ENCODE data around the gene CYP3A7. TPM values are rescaled to one million over a fixed set of nuclear protein-coding genes. Genes with fewer than 3 reads are reported as not detected.

The CYP3A7 gene
- total RNA-seq, 2 experiments from 2014 or later = not detected

- Mint-ChIP-seq H3K9me3 (no peaks in the 10 kb centered on the region), H3K27me3 (no peaks in the 10 kb centered on the region)
- CTCF ChIA-PET = no interaction called here
Measured at GRCh38 chr7:99668541-99668940, 66.5 kb downstream of the CYP3A7 start.

GRCh38 chr7:99667179-99667578 lies 67.8 kb downstream of the CYP3A7 start:
- H3K4me1 ChIP-seq (ENCODE audit: insufficient read depth, low read length) = no peaks in the 10 kb centered on the region
- no peak overlapping the region for H3K4me3 ChIP-seq (ENCODE audit: low read length)
- H3K4me1 Mint-ChIP-seq (ENCODE audit: low read depth) = no peaks in the 10 kb centered on the region
- DNase-seq = no peak
- H3K9me3 Mint-ChIP-seq = no peaks in the 10 kb centered on the region
- ChIA-PET POLR2A (no interaction called here), CTCF (no interaction called here)
- H3K36me3 ChIP-seq (ENCODE audit: insufficient read depth, low read length) = no peaks in the 10 kb centered on the region
- intact Hi-C loops (cut with DNase I, micrococcal nuclease) = no loop called here
- no peaks in the 10 kb centered on the region for H3K27me3 ChIP-seq (ENCODE audit: control insufficient read depth in 1 of 2, insufficient read depth in 2 of 2, low read length in 2 of 2)
- no peak overlapping the region for H3K4me3 Mint-ChIP-seq
- ATAC-seq (ENCODE audit: poor library complexity) = no peak
- H3K27ac ChIP-seq (ENCODE audit: low read depth in 1 of 2, low read length in 2 of 2) = no peak overlapping the region
- no peaks in the 10 kb centered on the region for H3K27me3 Mint-ChIP-seq
- no peaks in the 10 kb centered on the region for H3K9me3 ChIP-seq (ENCODE audit: control insufficient read depth in 1 of 2, insufficient read depth in 1 of 2, low read length in 2 of 2)
- peaks cover 32% of the 10 kb centered on the region for H3K36me3 Mint-ChIP-seq (ENCODE audit: low read depth)
- no peak overlapping the region for H3K27ac Mint-ChIP-seq
- no peak for TF ChIP-seq CTCF (IDR thresholded peaks at IDR 0.05)

More at GRCh38 chr7:99668541-99668940, 66.5 kb downstream of the CYP3A7 start:
- Histone ChIP-seq H3K9me3 (ENCODE audit: control insufficient read depth in 1 of 2, insufficient read depth in 1 of 2, low read length in 2 of 2) (no peaks in the 10 kb centered on the region), H3K27ac (ENCODE audit: low read depth in 1 of 2, low read length in 2 of 2) (no peak overlapping the region), H3K4me3 (ENCODE audit: low read length) (no peak overlapping the region), H3K4me1 (ENCODE audit: insufficient read depth, low read length) (no peaks in the 10 kb centered on the region), H3K36me3 (ENCODE audit: insufficient read depth, low read length) (no peaks in the 10 kb centered on the region), H3K27me3 (ENCODE audit: control insufficient read depth in 1 of 2, insufficient read depth in 2 of 2, low read length in 2 of 2) (no peaks in the 10 kb centered on the region)
- ATAC-seq (ENCODE audit: poor library complexity) (no peak), DNase-seq (no peak)
- H3K36me3 Mint-ChIP-seq (ENCODE audit: low read depth) = peaks cover 22% of the 10 kb centered on the region
- intact Hi-C loops (cut with DNase I, micrococcal nuclease) = no loop called here
- H3K4me3 Mint-ChIP-seq = no peak overlapping the region
- H3K27ac Mint-ChIP-seq = no peak overlapping the region
- TF ChIP-seq CTCF (IDR thresholded peaks at IDR 0.05) = no peak
- peaks cover 3% of the 10 kb centered on the region for H3K4me1 Mint-ChIP-seq (ENCODE audit: low read depth)
- POLR2A ChIA-PET = no interaction called here

DNA sequence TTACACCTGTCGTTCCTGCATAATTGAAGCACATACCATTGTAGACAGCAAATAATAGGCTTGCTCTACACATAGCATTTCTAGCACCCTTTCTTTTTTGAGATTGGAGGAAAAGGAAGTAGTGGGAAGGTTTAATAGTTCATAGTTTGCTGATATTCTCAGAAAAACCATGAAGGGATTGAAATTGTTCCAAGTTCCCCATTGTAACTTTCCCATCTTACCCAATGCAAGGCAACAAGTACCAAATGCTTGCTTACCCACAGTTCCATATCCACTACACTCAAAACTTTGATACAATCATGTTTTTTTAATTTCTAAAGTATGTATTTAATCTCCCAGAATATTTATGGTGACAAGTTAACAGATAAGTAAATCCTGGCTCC lies 69.0 kb downstream of the CYP3A7 start:
- TF ChIP-seq CTCF (IDR thresholded peaks at IDR 0.05) = no peak
- Histone ChIP-seq H3K4me1 (ENCODE audit: insufficient read depth, low read length) (no peaks in the 10 kb centered on the region), H3K36me3 (ENCODE audit: insufficient read depth, low read length) (no peaks in the 10 kb centered on the region), H3K27ac (ENCODE audit: low read depth in 1 of 2, low read length in 2 of 2) (no peak overlapping the region), H3K27me3 (ENCODE audit: control insufficient read depth in 1 of 2, insufficient read depth in 2 of 2, low read length in 2 of 2) (no peaks in the 10 kb centered on the region), H3K9me3 (ENCODE audit: control insufficient read depth in 1 of 2, insufficient read depth in 1 of 2, low read length in 2 of 2) (no peaks in the 10 kb centered on the region), H3K4me3 (ENCODE audit: low read length) (no peak overlapping the region)
- DNase-seq (no peak), ATAC-seq (ENCODE audit: poor library complexity) (no peak)
- no peaks in the 10 kb centered on the region for H3K9me3 Mint-ChIP-seq
- H3K4me1 Mint-ChIP-seq (ENCODE audit: low read depth) = no peaks in the 10 kb centered on the region
- peaks cover 35% of the 10 kb centered on the region for H3K36me3 Mint-ChIP-seq (ENCODE audit: low read depth)
- no peak overlapping the region for H3K4me3 Mint-ChIP-seq
- H3K27ac Mint-ChIP-seq = no peak overlapping the region
- intact Hi-C loops (cut with DNase I, micrococcal nuclease) = no loop called here
- CTCF ChIA-PET = no interaction called here
- POLR2A ChIA-PET = no interaction called here
- no peaks in the 10 kb centered on the region for H3K27me3 Mint-ChIP-seq

Measured in CD4-positive, alpha-beta T cell (primary cell).